HG03575 (cell line): ENCODE results near the gene IRF9.

Source experiments
- ATAC-seq: cut with Tn5 transposase; IDR thresholded peaks from one replicate; pipeline ENCODE4 v1.9.1; 2021; ENCODE audit not compliant: unreplicated experiment, insufficient number of reproducible peaks, low FRiP score; ENCODE audit errors: extremely low read depth

The IRF9 gene

GRCh38 chr14:24160850-24161804 is at the start of gene IRF9:
Gene IRF9, plus strand, starts transcription at chr14:24161265. Its CDS starts 880 bp downstream, at chr14:24162145.
- ATAC-seq = peak; percentile 60

GRCh38 chr14:24113379-24113800 is 47.7 kb upstream of the IRF9 start:
- ATAC-seq = no peak

- ATAC-seq = peak; percentile 21
These were observed 47.1 kb upstream of the IRF9 start for GRCh38 chr14:24113801-24114531.

GRCh38 chr14:24114532-24115421 is 46.3 kb upstream of the IRF9 start, which contains the start of the genes DCAF11 and NRL:
Gene DCAF11, plus strand, starts transcription at chr14:24114777. Its CDS starts 818 bp downstream, at chr14:24115595.
Gene NRL, minus strand, starts transcription at chr14:24114949. Its CDS starts 32,101 bp downstream, at chr14:24082848.
- peak; percentile 52 for ATAC-seq

GRCh38 chr14:24115422-24116127 is 45.5 kb upstream of the IRF9 start:
- no peak for ATAC-seq

GRCh38 chr14:24116128-24116814 is 44.8 kb upstream of the IRF9 start:
- no peak for ATAC-seq

GRCh38 chr14:24117179-24117578 is 43.9 kb upstream of the IRF9 start:
- no peak for ATAC-seq

GRCh38 chr14:24119691-24120090 is 41.4 kb upstream of the IRF9 start:
- ATAC-seq = no peak

GRCh38 chr14:24121210-24121609 is 39.9 kb upstream of the IRF9 start:
- no peak for ATAC-seq

GRCh38 chr14:24122416-24122815 is 38.6 kb upstream of the IRF9 start:
- ATAC-seq = no peak

- ATAC-seq = no peak
These were observed 38.2 kb upstream of the IRF9 start for GRCh38 chr14:24122898-24123297.

- no peak for ATAC-seq
These were observed 37.3 kb upstream of the IRF9 start for GRCh38 chr14:24123424-24124417.

GRCh38 chr14:24126939-24127338 is 34.1 kb upstream of the IRF9 start:
- ATAC-seq = no peak

- no peak for ATAC-seq
These were observed 33.4 kb upstream of the IRF9 start for GRCh38 chr14:24127673-24128072.

GRCh38 chr14:24129410-24129998 is 31.6 kb upstream of the IRF9 start:
- ATAC-seq = no peak

GRCh38 chr14:24130380-24130716 is 30.7 kb upstream of the IRF9 start, which contains the start of gene FITM1:
Gene FITM1, plus strand, starts transcription at chr14:24130659. Its CDS starts 905 bp downstream, at chr14:24131564.
- no peak for ATAC-seq
